ENCODE data around the gene CA11. TPM values are rescaled to one million over a fixed set of nuclear protein-coding genes. Genes with fewer than 3 reads are reported as not detected.

CA11 gene
- total and polyA plus RNA-seq, 2 experiments from 2014 or later, result 8.8 to 29.7 TPM

DNA sequence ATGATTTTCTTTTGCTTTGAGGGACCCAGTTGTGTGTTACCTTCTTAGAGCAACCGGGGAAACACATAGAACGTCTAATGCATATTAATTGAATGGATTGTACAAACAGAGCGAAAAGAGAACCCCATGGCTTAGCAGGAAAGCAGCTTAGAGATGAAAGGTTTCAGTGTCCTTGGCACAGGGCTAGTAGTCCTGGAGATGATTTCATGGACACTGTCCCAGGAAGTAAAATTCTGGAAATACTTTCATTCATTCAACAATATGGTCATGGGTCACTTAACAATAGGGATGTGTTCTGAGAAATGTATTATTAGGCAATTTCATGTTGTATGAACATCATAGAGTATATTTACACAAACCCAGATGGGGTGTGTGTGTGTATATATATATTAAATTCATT, 40.1 kb upstream of the CA11 start:
- Mint-ChIP-seq H3K27ac (no peak overlapping the region), H3K4me3 (no peak overlapping the region), H3K9me3 (no peaks in the 10 kb centered on the region; the same call in 2 of the 3 replicates), H3K4me1 (no peaks in the 10 kb centered on the region), H3K27me3 (ENCODE audit: insufficient read depth, low read depth, poor library complexity) (peaks cover 4% of the 10 kb centered on the region), H3K36me3 (ENCODE audit: low read depth) (no peaks in the 10 kb centered on the region)
- Histone ChIP-seq H3F3A (replicated peaks; ENCODE audit: low read depth) (no peaks in the 10 kb centered on the region), H3K27ac (ENCODE audit: low read depth) (no peak overlapping the region), H3K4me2 (no peak overlapping the region), H3K27me3 (ENCODE audit: insufficient read depth) (no peaks in the 10 kb centered on the region), H2AFZ (no peak overlapping the region), H3K36me3 (ENCODE audit: insufficient read depth) (no peaks in the 10 kb centered on the region), H3K79me2 (replicated peaks; ENCODE audit: insufficient read depth) (no peaks in the 10 kb centered on the region), H3K4me3 (no peak overlapping the region), H3K4me1 (ENCODE audit: insufficient read depth) (no peaks in the 10 kb centered on the region), H3K9me2 (ENCODE audit: insufficient read depth) (no peaks in the 10 kb centered on the region), H4K20me1 (replicated peaks; ENCODE audit: insufficient read depth) (no peaks in the 10 kb centered on the region)
- no peak for DNase-seq (ENCODE audit: low spot score)
- no peak for ATAC-seq
- no peak for TF ChIP-seq EZH2phosphoT487 (IDR thresholded peaks at IDR 0.05; ENCODE audit: unreplicated experiment)
- no peak for TF ChIP-seq CREB1 (CRISPR knock-in tag; IDR thresholded peaks at IDR 0.05; ENCODE audit: low read depth)
- no peak for TF ChIP-seq POLR2AphosphoS5 (IDR thresholded peaks at IDR 0.05; ENCODE audit: low read depth)
- TF ChIP-seq ETS1 (IDR thresholded peaks at IDR 0.05), result no peak
- TF ChIP-seq STAT1 (IDR thresholded peaks at IDR 0.05; ENCODE audit: unreplicated experiment), result no peak
- TF ChIP-seq REST (IDR thresholded peaks at IDR 0.05; ENCODE audit: unreplicated experiment), result no peak
- no peak for TF ChIP-seq NANOG (IDR thresholded peaks at IDR 0.05; ENCODE audit: borderline replicate concordance)
- TF ChIP-seq ZNF331 (CRISPR knock-in tag; IDR thresholded peaks at IDR 0.05; ENCODE audit: low read depth), result no peak
- no peak for TF ChIP-seq ZNF114 (CRISPR knock-in tag; IDR thresholded peaks at IDR 0.05)
- TF ChIP-seq EZH2 (IDR thresholded peaks at IDR 0.05; ENCODE audit: low read depth, unreplicated experiment), result no peak
- TF ChIP-seq ZNF462 (CRISPR knock-in tag; IDR thresholded peaks at IDR 0.05), result no peak
- no peak for TF ChIP-seq JUNB (IDR thresholded peaks at IDR 0.05; ENCODE audit: unreplicated experiment)
- TF ChIP-seq, protein P1, sequence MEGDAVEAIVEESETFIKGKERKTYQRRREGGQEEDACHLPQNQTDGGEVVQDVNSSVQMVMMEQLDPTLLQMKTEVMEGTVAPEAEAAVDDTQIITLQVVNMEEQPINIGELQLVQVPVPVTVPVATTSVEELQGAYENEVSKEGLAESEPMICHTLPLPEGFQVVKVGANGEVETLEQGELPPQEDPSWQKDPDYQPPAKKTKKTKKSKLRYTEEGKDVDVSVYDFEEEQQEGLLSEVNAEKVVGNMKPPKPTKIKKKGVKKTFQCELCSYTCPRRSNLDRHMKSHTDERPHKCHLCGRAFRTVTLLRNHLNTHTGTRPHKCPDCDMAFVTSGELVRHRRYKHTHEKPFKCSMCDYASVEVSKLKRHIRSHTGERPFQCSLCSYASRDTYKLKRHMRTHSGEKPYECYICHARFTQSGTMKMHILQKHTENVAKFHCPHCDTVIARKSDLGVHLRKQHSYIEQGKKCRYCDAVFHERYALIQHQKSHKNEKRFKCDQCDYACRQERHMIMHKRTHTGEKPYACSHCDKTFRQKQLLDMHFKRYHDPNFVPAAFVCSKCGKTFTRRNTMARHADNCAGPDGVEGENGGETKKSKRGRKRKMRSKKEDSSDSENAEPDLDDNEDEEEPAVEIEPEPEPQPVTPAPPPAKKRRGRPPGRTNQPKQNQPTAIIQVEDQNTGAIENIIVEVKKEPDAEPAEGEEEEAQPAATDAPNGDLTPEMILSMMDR (conservative IDR thresholded peaks at IDR 0.05; ENCODE audit: low read depth in 2 of 2), result no peak

Data from GM23338 (cell line).